ENCODE measurements around the gene ZC3H6.
"Not testable (repeated sequence)": the region's sequence is repeated elsewhere in the genome, so short reads cannot be mapped to it uniquely, and the experiment has no call there.

ZC3H6 gene

GRCh38 chr2:112277596-112278220 lies 2.3 kb downstream of the ZC3H6 start:
- no peak for DNase-seq (ENCODE audit: low read depth in 2 of 2)

GRCh38 chr2:112282066-112282465 lies 6.7 kb downstream of the ZC3H6 start:
- not testable (repeated sequence) for DNase-seq (ENCODE audit: low read depth in 2 of 2)

DNA sequence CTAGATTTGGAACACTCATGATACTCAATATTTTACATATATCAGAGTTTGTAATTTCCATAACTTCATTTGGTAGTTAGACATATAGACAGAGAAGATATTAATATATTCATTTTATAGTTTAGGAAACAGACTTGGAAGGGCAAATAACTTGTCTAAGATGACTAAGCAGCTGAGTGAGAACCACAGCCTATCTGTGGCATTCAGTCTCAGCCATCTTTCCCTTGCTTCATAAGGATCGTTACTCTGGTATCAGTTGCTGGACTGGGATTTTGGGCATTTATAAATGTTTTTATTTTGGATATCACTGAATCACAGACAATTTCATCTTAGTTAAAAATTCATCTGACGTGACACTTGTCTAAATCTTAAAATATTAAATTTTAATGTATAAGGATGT lies 8.1 kb downstream of the ZC3H6 start:
- DNase-seq (ENCODE audit: low read depth in 2 of 2): not testable (repeated sequence)

GRCh38 chr2:112290088-112290487 lies 14.7 kb downstream of the ZC3H6 start:
- no peak for DNase-seq (ENCODE audit: low read depth in 2 of 2)

- DNase-seq (ENCODE audit: low read depth in 2 of 2): no peak
These were observed 15.3 kb downstream of the ZC3H6 start for GRCh38 chr2:112290648-112291047.

DNA sequence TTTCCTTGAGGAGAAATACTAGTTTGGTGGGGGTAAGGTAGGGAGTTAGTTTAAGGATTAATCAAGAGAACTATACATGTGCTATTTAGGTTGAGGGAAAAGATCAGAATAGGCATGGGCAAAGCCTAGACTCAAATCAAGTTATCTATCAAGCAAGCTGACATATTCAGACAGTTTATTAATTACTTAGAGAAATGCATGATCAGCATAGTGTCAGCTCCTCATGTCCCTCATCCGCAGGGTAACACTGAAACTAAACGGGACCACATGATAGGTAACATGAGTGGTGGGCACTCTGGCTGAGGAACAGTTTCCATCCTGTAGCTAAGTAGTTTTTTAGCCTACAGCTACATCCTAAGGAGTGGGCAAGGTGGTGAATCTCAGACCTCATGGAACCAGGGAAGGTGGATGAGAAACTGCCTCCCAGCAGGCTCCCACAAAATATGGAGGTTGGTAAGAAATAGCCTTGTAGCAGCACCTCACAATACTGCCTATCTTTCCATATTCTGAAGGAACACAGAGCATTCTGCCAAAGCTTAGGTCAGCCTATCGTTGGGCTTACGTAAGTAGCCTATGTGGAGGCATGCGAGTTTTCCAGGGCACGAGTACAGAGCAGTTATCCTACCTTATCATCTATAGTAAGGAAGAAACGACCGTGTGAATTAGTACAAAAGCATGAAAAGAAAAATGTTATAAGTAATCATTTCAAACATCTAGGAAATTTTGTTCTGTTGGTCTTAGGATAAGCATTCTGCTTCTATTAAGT lies 18.4 kb downstream of the ZC3H6 start:
- no peak for DNase-seq (ENCODE audit: low read depth in 2 of 2)

- no peak for DNase-seq (ENCODE audit: low read depth in 2 of 2)
These were observed 20.1 kb downstream of the ZC3H6 start for GRCh38 chr2:112295407-112296078.

DNA sequence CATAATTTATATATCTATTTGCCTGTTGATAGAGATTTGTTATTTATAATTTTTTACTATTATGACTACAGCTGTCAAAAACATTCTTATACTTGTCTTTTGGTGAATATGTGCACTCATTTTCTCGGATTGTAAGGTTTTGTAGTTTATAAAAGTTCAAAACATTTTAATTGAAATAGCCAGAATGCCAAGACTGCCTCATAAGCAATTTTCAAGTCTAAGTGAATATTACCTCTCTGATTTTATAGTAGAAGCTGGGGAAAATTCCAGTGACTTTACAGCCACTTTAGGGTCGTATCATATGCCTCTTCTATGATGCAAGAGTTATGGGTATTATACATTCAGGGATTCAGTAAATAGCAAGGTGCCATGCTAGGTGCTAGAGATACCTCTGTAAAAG lies 21.0 kb downstream of the ZC3H6 start:
- DNase-seq (ENCODE audit: low read depth in 2 of 2): no peak

DNA sequence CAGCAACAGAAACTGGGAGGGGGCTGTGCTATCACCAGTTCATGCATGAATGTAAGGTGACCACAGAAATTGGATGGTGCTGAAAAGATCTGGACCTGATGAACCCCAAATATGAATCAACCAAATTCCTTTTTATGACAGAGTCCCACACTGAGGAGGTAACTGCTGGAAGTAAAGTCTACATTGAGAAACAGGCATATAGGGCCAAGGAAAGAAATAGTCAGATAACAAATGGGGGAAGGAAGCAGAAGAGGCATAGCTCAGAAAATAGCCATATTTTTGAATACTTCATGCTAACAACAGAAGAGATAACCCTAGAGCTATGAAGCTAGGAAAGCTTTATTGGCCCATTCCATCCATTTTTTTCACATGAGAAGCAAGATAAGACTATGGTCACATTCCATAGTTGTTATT lies 25.8 kb downstream of the ZC3H6 start:
- DNase-seq (ENCODE audit: low read depth in 2 of 2): no peak

DNA sequence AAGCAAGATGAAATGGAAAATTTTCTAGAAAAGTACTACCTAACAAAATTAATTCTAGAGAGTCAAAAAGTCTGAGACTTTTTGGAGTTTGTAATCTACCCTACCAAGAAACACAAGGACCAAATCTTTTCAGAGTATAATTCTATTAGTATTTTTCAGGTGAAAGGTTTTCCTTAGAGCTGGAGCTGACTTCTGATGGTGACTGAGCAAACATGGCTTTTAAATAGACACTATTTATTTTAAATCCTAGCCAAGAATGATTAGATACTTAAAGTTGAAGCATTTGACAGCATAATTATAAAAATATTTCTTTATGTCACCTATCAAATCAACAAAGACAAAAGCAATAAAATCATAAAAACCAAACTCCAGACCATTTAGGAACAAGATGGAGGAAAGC lies 26.6 kb downstream of the ZC3H6 start:
- DNase-seq (ENCODE audit: low read depth in 2 of 2): no peak

DNA sequence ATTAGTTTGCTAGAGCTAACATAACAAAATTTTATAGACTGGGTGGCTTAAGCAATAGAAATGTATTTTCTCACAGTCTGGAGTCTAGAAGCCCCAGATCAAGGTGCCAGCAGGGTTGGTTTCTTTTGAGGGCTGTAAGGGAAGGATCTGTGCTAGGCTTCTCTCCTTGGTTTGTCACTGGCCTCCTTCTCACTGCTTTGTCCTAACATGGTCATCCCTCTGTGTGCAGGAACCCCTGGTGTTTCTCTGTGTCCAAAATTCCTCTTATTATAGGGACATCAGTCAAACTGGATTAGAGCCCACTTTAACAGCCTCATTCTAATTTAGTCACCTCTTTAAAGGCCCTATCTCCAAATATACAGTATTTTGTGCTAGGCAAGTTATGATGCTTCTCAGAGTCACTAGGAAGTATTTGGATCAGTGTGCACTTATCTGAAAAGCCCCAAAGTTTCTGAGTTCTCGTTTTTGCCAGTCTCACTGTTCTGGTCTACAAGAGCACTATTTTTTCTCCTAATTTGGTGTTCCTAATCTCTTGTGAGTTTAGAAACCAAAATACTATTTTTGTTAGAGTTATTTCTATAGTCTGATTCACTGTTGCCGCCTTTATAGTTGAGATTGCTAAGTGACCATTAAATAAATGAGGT lies 29.0 kb downstream of the ZC3H6 start:
- no peak for DNase-seq (ENCODE audit: low read depth in 2 of 2)

GRCh38 chr2:112305132-112305531 lies 29.7 kb downstream of the ZC3H6 start:
- DNase-seq (ENCODE audit: low read depth in 2 of 2): no peak

DNA sequence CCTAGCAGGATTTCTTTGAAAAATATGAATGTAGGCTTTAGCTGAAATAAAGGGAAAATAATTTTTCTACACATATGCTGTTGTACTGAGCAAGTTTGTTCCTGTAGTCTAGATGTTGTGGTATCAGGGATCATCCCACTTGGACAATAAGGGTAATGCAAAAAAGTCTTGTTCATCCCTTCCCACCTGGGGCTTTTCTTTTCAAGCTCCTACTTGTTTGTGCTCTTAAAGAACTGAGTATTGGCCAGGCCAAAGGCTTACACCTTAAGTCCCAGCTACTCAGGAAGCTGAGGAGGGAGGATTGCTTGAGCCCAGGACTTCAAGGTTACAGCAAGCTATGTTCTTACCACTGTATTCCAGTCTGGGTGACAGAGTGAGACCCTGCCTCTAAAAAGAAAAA lies 35.5 kb downstream of the ZC3H6 start:
- DNase-seq (ENCODE audit: low read depth in 2 of 2): no peak

GRCh38 chr2:112311932-112312331 lies 36.5 kb downstream of the ZC3H6 start:
- DNase-seq (ENCODE audit: low read depth in 2 of 2): no peak

DNA sequence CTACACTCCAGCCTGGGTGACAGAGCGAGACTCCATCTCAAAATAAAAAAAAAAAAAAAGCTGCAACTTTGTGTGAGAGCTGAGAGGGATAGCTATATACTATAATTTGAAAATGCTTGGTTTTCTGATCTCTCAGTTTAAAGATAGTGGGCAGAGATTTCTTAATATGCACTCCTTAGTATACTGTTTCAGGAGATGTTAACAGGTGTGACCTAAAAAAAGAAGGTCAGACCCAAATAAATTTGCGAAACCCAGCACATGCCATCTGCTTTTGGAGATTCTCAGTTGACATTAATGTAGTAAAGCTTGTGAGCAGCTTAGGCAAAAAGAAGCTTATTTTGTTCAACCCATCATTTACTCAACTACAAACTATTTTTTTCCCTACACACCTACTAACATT lies 37.4 kb downstream of the ZC3H6 start:
- DNase-seq (ENCODE audit: low read depth in 2 of 2): no peak

- no peak for DNase-seq (ENCODE audit: low read depth in 2 of 2)
These were observed 39.5 kb downstream of the ZC3H6 start for GRCh38 chr2:112314856-112315255.

DNA sequence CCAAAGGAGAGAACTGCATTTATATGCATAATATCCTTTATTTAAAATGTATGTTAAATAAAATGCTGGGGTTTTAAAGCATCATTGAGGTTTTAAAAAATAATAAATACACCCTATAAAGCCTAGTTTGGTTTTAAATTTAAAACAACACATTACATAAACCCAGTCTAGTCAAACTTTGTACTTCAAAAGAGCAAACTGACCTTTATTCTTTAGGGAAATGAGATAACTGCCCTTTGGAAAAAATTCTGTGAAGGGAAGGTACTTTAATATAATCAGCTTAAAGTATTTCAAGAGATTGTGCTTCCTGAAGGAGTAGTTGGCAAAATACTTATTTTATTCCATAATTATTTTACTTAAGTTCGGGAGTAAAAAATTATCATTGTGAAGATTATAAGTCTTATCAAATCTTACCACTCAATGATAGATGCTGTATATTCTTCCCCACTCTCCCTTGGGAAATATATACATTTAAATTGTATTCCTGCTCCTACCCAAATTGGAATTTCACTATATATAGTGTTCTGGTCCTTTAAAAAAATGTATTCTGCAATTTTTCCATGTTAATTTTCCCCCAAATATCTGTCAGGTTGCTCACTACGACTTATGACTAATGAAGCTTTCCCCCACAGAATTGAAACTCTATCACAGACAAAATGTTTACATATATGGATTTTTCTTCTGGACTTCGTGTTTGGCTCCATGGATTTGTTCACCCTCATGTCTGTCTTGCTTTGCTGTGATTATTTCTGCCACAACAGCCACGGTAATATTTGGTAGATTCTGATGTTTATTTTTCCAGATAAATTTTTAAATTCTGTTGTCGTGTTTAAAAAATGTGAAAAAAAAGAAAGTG lies 42.1 kb downstream of the ZC3H6 start:
- no peak for DNase-seq (ENCODE audit: low read depth in 2 of 2)

DNA sequence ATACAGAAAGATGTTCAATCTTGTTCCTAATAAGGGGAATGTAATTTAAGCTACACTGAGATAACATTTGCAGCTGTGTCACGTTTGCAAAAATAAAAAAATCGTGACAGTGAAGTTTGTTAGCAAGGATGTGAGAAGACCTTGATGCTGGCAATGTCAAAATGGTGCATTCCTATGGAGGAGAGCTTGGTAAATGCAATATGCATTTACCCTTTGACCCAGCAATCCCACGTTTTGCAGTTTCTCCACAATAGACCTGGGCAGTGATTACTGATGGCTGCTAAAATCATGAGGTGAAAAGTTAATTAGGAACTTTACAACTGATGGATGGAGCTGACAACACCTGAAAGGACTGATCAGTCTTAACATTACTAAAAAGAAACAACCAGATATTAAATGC lies 43.1 kb downstream of the ZC3H6 start:
- DNase-seq (ENCODE audit: low read depth in 2 of 2): no peak

GRCh38 chr2:112321375-112322320 lies 46.3 kb downstream of the ZC3H6 start:
- DNase-seq (ENCODE audit: low read depth in 2 of 2): no peak

- no peak for DNase-seq (ENCODE audit: low read depth in 2 of 2)
These were observed 47.5 kb downstream of the ZC3H6 start for GRCh38 chr2:112322919-112323318.

Data from activated CD4-positive, alpha-beta T cell treated with anti-CD3 and anti-CD28 coated beads for 24 hours (primary cell).